Measurements from ENCODE around the gene EZH2.

The EZH2 gene

DNA sequence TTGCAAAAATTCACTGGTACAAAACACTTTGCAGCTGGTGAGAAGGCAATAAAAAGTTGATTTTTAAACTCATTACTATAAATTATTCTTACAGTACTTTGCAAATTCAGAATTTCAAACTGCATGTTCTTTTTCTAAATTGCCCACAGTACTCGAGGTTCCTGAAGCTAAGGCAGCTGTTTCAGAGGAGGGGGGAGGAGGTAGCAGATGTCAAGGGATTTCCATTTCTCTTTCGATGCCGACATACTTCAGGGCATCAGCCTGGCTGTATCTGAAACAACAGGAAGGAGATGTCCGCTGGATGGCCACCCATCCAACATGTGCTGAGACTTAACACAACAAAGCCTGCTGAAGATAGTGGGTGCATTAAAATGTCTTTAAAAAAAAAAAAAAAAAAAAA is 76.7 kb downstream of the EZH2 start (continued):
- TF ChIP-seq, protein P1, sequence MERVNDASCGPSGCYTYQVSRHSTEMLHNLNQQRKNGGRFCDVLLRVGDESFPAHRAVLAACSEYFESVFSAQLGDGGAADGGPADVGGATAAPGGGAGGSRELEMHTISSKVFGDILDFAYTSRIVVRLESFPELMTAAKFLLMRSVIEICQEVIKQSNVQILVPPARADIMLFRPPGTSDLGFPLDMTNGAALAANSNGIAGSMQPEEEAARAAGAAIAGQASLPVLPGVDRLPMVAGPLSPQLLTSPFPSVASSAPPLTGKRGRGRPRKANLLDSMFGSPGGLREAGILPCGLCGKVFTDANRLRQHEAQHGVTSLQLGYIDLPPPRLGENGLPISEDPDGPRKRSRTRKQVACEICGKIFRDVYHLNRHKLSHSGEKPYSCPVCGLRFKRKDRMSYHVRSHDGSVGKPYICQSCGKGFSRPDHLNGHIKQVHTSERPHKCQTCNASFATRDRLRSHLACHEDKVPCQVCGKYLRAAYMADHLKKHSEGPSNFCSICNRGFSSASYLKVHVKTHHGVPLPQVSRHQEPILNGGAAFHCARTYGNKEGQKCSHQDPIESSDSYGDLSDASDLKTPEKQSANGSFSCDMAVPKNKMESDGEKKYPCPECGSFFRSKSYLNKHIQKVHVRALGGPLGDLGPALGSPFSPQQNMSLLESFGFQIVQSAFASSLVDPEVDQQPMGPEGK (CRISPR knock-in tag; IDR thresholded peaks at IDR 0.05; ENCODE audit: borderline replicate concordance): no peak
- no peak for TF ChIP-seq ARNTL (CRISPR knock-in tag; IDR thresholded peaks at IDR 0.05; ENCODE audit: borderline replicate concordance, low read depth)
- no peak for TF ChIP-seq PPARA (CRISPR knock-in tag; IDR thresholded peaks at IDR 0.05; ENCODE audit: borderline replicate concordance)
- TF ChIP-seq ZNF70 (CRISPR knock-in tag; IDR thresholded peaks at IDR 0.05): no peak
- TF ChIP-seq, protein P2, sequence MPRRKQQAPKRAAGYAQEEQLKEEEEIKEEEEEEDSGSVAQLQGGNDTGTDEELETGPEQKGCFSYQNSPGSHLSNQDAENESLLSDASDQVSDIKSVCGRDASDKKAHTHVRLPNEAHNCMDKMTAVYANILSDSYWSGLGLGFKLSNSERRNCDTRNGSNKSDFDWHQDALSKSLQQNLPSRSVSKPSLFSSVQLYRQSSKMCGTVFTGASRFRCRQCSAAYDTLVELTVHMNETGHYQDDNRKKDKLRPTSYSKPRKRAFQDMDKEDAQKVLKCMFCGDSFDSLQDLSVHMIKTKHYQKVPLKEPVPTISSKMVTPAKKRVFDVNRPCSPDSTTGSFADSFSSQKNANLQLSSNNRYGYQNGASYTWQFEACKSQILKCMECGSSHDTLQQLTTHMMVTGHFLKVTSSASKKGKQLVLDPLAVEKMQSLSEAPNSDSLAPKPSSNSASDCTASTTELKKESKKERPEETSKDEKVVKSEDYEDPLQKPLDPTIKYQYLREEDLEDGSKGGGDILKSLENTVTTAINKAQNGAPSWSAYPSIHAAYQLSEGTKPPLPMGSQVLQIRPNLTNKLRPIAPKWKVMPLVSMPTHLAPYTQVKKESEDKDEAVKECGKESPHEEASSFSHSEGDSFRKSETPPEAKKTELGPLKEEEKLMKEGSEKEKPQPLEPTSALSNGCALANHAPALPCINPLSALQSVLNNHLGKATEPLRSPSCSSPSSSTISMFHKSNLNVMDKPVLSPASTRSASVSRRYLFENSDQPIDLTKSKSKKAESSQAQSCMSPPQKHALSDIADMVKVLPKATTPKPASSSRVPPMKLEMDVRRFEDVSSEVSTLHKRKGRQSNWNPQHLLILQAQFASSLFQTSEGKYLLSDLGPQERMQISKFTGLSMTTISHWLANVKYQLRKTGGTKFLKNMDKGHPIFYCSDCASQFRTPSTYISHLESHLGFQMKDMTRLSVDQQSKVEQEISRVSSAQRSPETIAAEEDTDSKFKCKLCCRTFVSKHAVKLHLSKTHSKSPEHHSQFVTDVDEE (CRISPR knock-in tag; IDR thresholded peaks at IDR 0.05): no peak

DNA sequence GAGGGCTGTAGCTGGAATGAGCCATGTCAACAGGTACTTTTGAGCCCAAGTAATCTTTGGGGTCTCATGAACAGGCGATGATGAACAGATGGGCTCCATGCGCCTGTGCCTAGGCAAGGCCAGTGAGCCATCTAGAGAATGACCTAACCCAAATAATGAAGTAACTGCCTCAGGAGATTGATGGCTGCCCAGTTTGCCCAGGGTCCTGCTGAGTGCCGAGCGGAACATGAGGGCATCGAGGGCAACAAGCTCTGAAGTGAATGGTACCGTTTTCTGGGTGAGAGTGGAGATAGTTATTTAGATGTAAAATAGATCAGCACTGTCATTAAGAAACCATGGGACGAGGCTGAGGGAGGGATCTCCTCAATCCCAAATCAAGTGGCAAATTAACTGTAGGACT is 77.9 kb downstream of the EZH2 start:
- TF ChIP-seq, protein P3, sequence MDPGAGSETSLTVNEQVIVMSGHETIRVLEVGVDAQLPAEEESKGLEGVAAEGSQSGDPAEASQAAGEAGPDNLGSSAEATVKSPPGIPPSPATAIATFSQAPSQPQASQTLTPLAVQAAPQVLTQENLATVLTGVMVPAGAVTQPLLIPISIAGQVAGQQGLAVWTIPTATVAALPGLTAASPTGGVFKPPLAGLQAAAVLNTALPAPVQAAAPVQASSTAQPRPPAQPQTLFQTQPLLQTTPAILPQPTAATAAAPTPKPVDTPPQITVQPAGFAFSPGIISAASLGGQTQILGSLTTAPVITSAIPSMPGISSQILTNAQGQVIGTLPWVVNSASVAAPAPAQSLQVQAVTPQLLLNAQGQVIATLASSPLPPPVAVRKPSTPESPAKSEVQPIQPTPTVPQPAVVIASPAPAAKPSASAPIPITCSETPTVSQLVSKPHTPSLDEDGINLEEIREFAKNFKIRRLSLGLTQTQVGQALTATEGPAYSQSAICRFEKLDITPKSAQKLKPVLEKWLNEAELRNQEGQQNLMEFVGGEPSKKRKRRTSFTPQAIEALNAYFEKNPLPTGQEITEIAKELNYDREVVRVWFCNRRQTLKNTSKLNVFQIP (CRISPR knock-in tag; IDR thresholded peaks at IDR 0.05; ENCODE audit: borderline replicate concordance, low read depth): no peak
- TF ChIP-seq CREB5 (CRISPR knock-in tag; IDR thresholded peaks at IDR 0.05; ENCODE audit: low read depth) (no peak), ZNF8 (CRISPR knock-in tag; IDR thresholded peaks at IDR 0.05) (no peak), TCF4 (CRISPR knock-in tag; IDR thresholded peaks at IDR 0.05; ENCODE audit: borderline replicate concordance) (no peak), ZC3H10 (CRISPR knock-in tag; IDR thresholded peaks at IDR 0.05) (no peak), ISL1 (CRISPR knock-in tag; IDR thresholded peaks at IDR 0.05) (no peak), BACH2 (CRISPR knock-in tag; IDR thresholded peaks at IDR 0.05; ENCODE audit: borderline replicate concordance) (no peak), GLIS3 (CRISPR knock-in tag; IDR thresholded peaks at IDR 0.05) (no peak), ZFP3 (CRISPR knock-in tag; IDR thresholded peaks at IDR 0.05) (no peak), TOX (CRISPR knock-in tag; IDR thresholded peaks at IDR 0.05; ENCODE audit: borderline replicate concordance) (no peak), SNAI2 (CRISPR knock-in tag; IDR thresholded peaks at IDR 0.05) (no peak), ZFP30 (CRISPR knock-in tag; IDR thresholded peaks at IDR 0.05) (no peak), ESRRG (CRISPR knock-in tag; IDR thresholded peaks at IDR 0.05) (no peak), ZNF565 (CRISPR knock-in tag; conservative IDR thresholded peaks at IDR 0.05; ENCODE audit: low read depth) (no peak), OSR1 (CRISPR knock-in tag; IDR thresholded peaks at IDR 0.05) (no peak), CSDC2 (CRISPR knock-in tag; IDR thresholded peaks at IDR 0.05) (no peak), PPARA (CRISPR knock-in tag; IDR thresholded peaks at IDR 0.05; ENCODE audit: borderline replicate concordance) (no peak)
- TF ChIP-seq, protein P4, sequence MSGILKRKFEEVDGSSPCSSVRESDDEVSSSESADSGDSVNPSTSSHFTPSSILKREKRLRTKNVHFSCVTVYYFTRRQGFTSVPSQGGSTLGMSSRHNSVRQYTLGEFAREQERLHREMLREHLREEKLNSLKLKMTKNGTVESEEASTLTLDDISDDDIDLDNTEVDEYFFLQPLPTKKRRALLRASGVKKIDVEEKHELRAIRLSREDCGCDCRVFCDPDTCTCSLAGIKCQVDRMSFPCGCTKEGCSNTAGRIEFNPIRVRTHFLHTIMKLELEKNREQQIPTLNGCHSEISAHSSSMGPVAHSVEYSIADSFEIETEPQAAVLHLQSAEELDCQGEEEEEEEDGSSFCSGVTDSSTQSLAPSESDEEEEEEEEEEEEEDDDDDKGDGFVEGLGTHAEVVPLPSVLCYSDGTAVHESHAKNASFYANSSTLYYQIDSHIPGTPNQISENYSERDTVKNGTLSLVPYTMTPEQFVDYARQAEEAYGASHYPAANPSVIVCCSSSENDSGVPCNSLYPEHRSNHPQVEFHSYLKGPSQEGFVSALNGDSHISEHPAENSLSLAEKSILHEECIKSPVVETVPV (CRISPR knock-in tag; IDR thresholded peaks at IDR 0.05): no peak
- TF ChIP-seq, protein P1 (CRISPR knock-in tag; IDR thresholded peaks at IDR 0.05; ENCODE audit: borderline replicate concordance): no peak
- ATAC-seq: no peak

Measured in SK-N-SH treated with all-trans-retinoic acid at 6 μM for 48 hours (cell line).